ENCODE results near the gene ZC3H6.
"Not testable (repeated sequence)": the region's sequence is repeated elsewhere in the genome, so short reads cannot be mapped to it uniquely, and the experiment has no call there.

ZC3H6 gene

DNA sequence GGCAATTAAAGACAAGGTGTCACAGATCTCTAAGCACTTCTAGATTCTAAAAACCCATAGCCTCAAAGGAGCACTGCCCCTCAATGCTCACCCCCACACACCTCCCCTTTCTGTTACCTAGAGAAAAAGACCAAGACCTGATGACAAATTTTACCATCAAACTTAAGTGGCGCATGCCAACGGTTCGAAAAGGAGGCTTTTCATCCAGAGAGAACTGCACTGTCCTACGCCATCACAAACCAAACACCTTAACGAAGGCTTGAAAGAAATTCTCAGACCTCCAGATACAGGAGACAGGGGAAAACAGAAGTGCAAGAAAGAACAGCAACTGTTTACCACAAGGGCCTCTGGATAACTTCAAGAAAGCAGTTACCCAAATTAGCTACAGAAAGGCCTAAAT is 2.0 kb upstream of the ZC3H6 start:
- no peak for DNase-seq (ENCODE audit: low spot score)
- TF ChIP-seq, protein P1, sequence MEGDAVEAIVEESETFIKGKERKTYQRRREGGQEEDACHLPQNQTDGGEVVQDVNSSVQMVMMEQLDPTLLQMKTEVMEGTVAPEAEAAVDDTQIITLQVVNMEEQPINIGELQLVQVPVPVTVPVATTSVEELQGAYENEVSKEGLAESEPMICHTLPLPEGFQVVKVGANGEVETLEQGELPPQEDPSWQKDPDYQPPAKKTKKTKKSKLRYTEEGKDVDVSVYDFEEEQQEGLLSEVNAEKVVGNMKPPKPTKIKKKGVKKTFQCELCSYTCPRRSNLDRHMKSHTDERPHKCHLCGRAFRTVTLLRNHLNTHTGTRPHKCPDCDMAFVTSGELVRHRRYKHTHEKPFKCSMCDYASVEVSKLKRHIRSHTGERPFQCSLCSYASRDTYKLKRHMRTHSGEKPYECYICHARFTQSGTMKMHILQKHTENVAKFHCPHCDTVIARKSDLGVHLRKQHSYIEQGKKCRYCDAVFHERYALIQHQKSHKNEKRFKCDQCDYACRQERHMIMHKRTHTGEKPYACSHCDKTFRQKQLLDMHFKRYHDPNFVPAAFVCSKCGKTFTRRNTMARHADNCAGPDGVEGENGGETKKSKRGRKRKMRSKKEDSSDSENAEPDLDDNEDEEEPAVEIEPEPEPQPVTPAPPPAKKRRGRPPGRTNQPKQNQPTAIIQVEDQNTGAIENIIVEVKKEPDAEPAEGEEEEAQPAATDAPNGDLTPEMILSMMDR (IDR thresholded peaks at IDR 0.05; ENCODE audit: extremely low read depth, insufficient read depth, missing control alignments), result no peak
- in situ Hi-C loops (cut with MboI; ENCODE audit: low pct_unique_long_range_greater_than_20kb, low sequenced_read_pairs, unreplicated experiment), result loop anchor here (25.0 kb wide), 2 partner anchors 314 to 386 kb away; partner anchors contain the start of genes ANAPC1, CHCHD5 and MERTK

DNA sequence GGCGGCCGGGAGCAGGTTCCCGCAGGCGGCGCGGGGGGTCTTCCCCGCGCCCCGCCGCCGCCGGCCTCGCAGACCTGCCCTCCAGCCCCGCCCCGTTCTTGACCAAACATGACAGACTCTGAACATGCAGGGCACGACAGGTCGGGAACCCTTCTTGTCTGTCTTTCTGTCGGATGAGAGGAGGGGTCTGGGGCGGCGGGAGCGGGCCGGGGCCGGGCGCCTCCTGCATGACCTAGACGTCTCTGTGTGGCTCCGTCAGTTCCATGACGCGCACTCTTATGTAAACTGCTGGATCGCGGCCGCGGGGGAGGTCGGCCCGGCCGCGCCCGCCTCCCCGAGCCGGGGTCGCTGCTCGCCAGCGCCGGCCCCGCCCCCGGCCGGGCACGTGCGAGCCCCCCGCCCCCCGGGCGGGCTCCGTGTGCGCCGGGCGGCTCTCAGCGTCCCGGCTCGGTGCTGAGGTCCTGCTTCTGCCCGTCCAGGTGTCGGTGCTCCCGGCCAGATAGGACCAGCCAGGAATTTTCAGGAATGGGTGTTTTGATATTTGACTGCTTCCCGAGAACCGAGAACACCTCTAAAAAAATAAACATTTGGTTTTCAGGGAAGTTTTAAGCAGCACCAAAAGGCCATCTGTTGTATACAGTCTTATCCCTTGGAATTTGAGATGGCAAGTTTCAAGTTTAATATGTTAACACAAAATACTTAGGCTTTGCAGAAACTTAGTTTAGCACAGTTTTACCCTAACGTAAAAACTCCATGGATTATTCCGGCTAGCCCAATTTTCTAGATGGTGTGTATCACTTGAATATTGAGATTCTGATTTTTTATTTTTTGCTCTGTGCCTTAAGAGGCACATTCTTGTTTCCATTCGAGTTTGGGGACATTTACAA is 733 bp downstream of the ZC3H6 start:
- TF ChIP-seq, protein P1 (IDR thresholded peaks at IDR 0.05; ENCODE audit: extremely low read depth, insufficient read depth, missing control alignments), result no peak
- peak; percentile 84 for DNase-seq (ENCODE audit: low spot score)
- in situ Hi-C loops (cut with MboI; ENCODE audit: low pct_unique_long_range_greater_than_20kb, low sequenced_read_pairs, unreplicated experiment), result no loop called here

- TF ChIP-seq, protein P1 (IDR thresholded peaks at IDR 0.05; ENCODE audit: extremely low read depth, insufficient read depth, missing control alignments), result no peak
- in situ Hi-C loops (cut with MboI; ENCODE audit: low pct_unique_long_range_greater_than_20kb, low sequenced_read_pairs, unreplicated experiment), result no loop called here
- DNase-seq (ENCODE audit: low spot score), result no peak
These were observed 1.6 kb downstream of the ZC3H6 start for GRCh38 chr2:112276954-112277353.

GRCh38 chr2:112277596-112278220 is 2.3 kb downstream of the ZC3H6 start:
- in situ Hi-C loops (cut with MboI; ENCODE audit: low pct_unique_long_range_greater_than_20kb, low sequenced_read_pairs, unreplicated experiment), result no loop called here
- TF ChIP-seq, protein P1 (IDR thresholded peaks at IDR 0.05; ENCODE audit: extremely low read depth, insufficient read depth, missing control alignments), result no peak
- no peak for DNase-seq (ENCODE audit: low spot score)

DNA sequence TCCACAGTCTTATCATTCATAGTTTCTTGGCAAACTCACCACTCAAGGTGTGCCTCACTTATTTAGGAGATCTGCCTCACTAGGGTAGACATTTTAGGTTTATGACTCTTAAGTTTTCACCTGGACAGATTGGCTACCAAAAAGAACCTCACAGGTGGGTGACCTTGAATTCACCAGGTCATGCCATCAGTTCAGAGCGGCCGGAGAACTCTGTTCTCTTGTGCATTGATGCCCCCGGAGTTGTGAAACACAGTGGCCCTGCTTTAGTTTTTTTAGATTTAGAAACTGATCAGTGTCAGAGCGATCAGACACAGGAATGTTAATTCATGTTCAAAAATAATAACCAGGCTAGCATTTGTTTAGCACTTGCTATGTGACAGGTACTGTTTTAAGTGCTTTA is 6.7 kb downstream of the ZC3H6 start:
- in situ Hi-C loops (cut with MboI; ENCODE audit: low pct_unique_long_range_greater_than_20kb, low sequenced_read_pairs, unreplicated experiment); DNase-seq (ENCODE audit: low spot score): not testable (repeated sequence)

DNA sequence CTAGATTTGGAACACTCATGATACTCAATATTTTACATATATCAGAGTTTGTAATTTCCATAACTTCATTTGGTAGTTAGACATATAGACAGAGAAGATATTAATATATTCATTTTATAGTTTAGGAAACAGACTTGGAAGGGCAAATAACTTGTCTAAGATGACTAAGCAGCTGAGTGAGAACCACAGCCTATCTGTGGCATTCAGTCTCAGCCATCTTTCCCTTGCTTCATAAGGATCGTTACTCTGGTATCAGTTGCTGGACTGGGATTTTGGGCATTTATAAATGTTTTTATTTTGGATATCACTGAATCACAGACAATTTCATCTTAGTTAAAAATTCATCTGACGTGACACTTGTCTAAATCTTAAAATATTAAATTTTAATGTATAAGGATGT is 8.1 kb downstream of the ZC3H6 start:
- DNase-seq (ENCODE audit: low spot score); in situ Hi-C loops (cut with MboI; ENCODE audit: low pct_unique_long_range_greater_than_20kb, low sequenced_read_pairs, unreplicated experiment): not testable (repeated sequence)

- in situ Hi-C loops (cut with MboI; ENCODE audit: low pct_unique_long_range_greater_than_20kb, low sequenced_read_pairs, unreplicated experiment), result no loop called here
These were observed 14.7 kb downstream of the ZC3H6 start for GRCh38 chr2:112290088-112290487.

More at GRCh38 chr2:112290088-112290487, 14.7 kb downstream of the ZC3H6 start:
- TF ChIP-seq, protein P1 (IDR thresholded peaks at IDR 0.05; ENCODE audit: extremely low read depth, insufficient read depth, missing control alignments), result no peak
- DNase-seq (ENCODE audit: low spot score), result no peak

Measured in GM13977 (cell line).